ENCODE measurements around the gene MIDN.

Gene MIDN

DNA sequence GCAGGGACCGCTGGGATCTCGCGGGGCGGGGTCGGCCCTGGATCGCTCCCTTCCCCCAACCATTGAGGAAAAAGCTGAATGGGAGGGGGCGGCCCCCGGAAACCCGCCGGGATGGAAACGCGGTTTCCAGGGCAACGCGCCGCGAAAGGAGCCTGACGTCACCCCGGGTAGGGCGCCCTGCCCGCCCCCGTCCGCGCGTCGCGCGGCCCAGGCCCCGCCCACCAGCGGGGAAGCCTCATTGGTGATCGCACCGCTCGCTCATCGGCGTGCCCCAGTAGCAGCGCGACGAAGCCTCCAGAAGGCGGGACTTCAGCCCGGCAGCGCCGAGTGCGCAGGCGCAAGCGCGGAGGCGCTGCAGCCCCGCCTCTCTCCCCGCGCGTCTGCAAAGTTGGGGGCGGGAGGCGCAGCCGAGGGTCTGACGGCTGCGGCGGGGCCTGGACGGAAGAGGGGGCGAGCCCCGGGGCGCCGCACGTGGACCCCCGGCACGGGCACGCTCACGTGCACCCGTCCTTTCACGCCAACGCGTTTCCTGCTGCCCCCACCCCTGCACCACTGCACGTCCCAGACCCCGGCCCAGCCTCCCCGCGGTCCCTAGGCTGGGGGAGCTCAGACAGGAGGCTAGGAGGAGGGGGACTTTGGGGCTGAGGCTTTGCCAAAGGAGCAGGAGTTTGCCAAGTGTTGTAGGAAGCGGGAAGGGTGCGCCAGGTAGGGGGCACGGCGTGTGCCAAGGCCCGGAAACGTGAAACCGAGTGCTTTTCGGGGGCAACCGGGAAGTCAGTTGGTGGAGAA, 12.6 kb downstream of the MIDN start:
- peak overlapping the region; percentile 68; the same call in 1 of the 2 replicates for H3K27ac ChIP-seq (ENCODE audit: extremely low read depth, low read depth, low read length)
- H3K9me3 ChIP-seq (ENCODE audit: control insufficient read depth, insufficient read depth, low read depth, low read length), result no peaks in the 10 kb centered on the region
- POLR2A ChIA-PET, result interaction anchor here (0.9 to 10.8 kb wide), 6 partner anchors 5 to 16 kb away, joined by 3 to 407 read pairs (median 10); partner anchors contain the start of genes CIRBP and FAM174C
- H3K4me3 ChIP-seq (ENCODE audit: low read depth, low read length), result peak overlapping the region; percentile 55
- peaks cover 14 to 22% of the 10 kb centered on the region in 2 experiments for H3K36me3 ChIP-seq (ENCODE audit: control insufficient read depth in 2 of 2, insufficient read depth in 1 of 2, low read length in 2 of 2)
- peaks cover 26% of the 10 kb centered on the region for H3K4me1 ChIP-seq (ENCODE audit: control insufficient read depth, insufficient read depth, low read length)
- CTCF ChIA-PET, result interaction anchor here (11.3 kb wide), 1 partner anchor 16 kb away, joined by 299 read pairs; no protein-coding TSS in a partner anchor
- TF ChIP-seq TRIM28 (IDR thresholded peaks at IDR 0.05; ENCODE audit: borderline replicate concordance, low read length) (no peak), ZNF529 (tag by site-specific recombination; IDR thresholded peaks at IDR 0.05; ENCODE audit: insufficient replicate concordance) (no peak), ZNF747 (tag by site-specific recombination; IDR thresholded peaks at IDR 0.05) (no peak), ZNF776 (tag by site-specific recombination; IDR thresholded peaks at IDR 0.05; ENCODE audit: borderline replicate concordance) (no peak), ZNF510 (tag by site-specific recombination; IDR thresholded peaks at IDR 0.05; ENCODE audit: insufficient replicate concordance) (no peak), ZNF629 (tag by site-specific recombination; IDR thresholded peaks at IDR 0.05) (peak; percentile 82), AEBP2 (tag by site-specific recombination; IDR thresholded peaks at IDR 0.05; ENCODE audit: borderline replicate concordance) (no peak), PRDM10 (tag by site-specific recombination; IDR thresholded peaks at IDR 0.05) (no peak; the same call in 1 of the 2 replicates), ZNF664 (tag by site-specific recombination; IDR thresholded peaks at IDR 0.05) (no peak), GLI4 (tag by site-specific recombination; IDR thresholded peaks at IDR 0.05) (no peak), ZXDB (tag by site-specific recombination; IDR thresholded peaks at IDR 0.05) (no peak), ZNF626 (tag by site-specific recombination; IDR thresholded peaks at IDR 0.05) (no peak), KLF10 (tag by site-specific recombination; IDR thresholded peaks at IDR 0.05) (peak; percentile 93), SALL2 (tag by site-specific recombination; IDR thresholded peaks at IDR 0.05; ENCODE audit: borderline replicate concordance) (no peak), ZSCAN4 (tag by site-specific recombination; IDR thresholded peaks at IDR 0.05) (no peak), GLIS1 (tag by site-specific recombination; IDR thresholded peaks at IDR 0.05) (0 out of 2 replicates have a peak, but pooled peaks have one; percentile 7), ZFP69B (tag by site-specific recombination; IDR thresholded peaks at IDR 0.05) (no peak)
- TF ChIP-seq, protein P1, sequence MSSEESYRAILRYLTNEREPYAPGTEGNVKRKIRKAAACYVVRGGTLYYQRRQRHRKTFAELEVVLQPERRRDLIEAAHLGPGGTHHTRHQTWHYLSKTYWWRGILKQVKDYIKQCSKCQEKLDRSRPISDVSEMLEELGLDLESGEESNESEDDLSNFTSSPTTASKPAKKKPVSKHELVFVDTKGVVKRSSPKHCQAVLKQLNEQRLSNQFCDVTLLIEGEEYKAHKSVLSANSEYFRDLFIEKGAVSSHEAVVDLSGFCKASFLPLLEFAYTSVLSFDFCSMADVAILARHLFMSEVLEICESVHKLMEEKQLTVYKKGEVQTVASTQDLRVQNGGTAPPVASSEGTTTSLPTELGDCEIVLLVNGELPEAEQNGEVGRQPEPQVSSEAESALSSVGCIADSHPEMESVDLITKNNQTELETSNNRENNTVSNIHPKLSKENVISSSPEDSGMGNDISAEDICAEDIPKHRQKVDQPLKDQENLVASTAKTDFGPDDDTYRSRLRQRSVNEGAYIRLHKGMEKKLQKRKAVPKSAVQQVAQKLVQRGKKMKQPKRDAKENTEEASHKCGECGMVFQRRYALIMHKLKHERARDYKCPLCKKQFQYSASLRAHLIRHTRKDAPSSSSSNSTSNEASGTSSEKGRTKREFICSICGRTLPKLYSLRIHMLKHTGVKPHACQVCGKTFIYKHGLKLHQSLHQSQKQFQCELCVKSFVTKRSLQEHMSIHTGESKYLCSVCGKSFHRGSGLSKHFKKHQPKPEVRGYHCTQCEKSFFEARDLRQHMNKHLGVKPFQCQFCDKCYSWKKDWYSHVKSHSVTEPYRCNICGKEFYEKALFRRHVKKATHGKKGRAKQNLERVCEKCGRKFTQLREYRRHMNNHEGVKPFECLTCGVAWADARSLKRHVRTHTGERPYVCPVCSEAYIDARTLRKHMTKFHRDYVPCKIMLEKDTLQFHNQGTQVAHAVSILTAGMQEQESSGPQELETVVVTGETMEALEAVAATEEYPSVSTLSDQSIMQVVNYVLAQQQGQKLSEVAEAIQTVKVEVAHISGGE (tag by site-specific recombination; conservative IDR thresholded peaks at IDR 0.05; ENCODE audit: low read depth), result no peak
- TF ChIP-seq, protein P2, sequence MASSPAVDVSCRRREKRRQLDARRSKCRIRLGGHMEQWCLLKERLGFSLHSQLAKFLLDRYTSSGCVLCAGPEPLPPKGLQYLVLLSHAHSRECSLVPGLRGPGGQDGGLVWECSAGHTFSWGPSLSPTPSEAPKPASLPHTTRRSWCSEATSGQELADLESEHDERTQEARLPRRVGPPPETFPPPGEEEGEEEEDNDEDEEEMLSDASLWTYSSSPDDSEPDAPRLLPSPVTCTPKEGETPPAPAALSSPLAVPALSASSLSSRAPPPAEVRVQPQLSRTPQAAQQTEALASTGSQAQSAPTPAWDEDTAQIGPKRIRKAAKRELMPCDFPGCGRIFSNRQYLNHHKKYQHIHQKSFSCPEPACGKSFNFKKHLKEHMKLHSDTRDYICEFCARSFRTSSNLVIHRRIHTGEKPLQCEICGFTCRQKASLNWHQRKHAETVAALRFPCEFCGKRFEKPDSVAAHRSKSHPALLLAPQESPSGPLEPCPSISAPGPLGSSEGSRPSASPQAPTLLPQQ (tag by site-specific recombination; IDR thresholded peaks at IDR 0.05), result peak; percentile 36; the same call in 1 of the 2 replicates
- TF ChIP-seq, protein P3, sequence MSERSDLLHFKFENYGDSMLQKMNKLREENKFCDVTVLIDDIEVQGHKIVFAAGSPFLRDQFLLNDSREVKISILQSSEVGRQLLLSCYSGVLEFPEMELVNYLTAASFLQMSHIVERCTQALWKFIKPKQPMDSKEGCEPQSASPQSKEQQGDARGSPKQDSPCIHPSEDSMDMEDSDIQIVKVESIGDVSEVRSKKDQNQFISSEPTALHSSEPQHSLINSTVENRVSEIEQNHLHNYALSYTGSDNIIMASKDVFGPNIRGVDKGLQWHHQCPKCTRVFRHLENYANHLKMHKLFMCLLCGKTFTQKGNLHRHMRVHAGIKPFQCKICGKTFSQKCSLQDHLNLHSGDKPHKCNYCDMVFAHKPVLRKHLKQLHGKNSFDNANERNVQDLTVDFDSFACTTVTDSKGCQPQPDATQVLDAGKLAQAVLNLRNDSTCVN (tag by site-specific recombination; optimal IDR thresholded peaks at IDR 0.05), result peak; percentile 95
- TF ChIP-seq, protein P4, sequence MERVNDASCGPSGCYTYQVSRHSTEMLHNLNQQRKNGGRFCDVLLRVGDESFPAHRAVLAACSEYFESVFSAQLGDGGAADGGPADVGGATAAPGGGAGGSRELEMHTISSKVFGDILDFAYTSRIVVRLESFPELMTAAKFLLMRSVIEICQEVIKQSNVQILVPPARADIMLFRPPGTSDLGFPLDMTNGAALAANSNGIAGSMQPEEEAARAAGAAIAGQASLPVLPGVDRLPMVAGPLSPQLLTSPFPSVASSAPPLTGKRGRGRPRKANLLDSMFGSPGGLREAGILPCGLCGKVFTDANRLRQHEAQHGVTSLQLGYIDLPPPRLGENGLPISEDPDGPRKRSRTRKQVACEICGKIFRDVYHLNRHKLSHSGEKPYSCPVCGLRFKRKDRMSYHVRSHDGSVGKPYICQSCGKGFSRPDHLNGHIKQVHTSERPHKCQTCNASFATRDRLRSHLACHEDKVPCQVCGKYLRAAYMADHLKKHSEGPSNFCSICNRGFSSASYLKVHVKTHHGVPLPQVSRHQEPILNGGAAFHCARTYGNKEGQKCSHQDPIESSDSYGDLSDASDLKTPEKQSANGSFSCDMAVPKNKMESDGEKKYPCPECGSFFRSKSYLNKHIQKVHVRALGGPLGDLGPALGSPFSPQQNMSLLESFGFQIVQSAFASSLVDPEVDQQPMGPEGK (tag by site-specific recombination; IDR thresholded peaks at IDR 0.05), result peak; percentile 92
